ENCODE results near the gene KLK6. TPM values are rescaled to one million over a fixed set of nuclear protein-coding genes. Genes with fewer than 3 reads are reported as not detected.

The KLK6 gene
- total RNA-seq, 1 donor from 2014 or later: 10.3 TPM

GRCh38 chr19:50962245-50962644 is 7.1 kb downstream of the KLK6 start:
- Histone ChIP-seq H3K27ac (no peak overlapping the region), H3K27me3 (no peaks in the 10 kb centered on the region), H3K4me3 (no peak overlapping the region), H3K9me3 (no peaks in the 10 kb centered on the region), H3K36me3 (no peaks in the 10 kb centered on the region), H3K4me1 (no peaks in the 10 kb centered on the region)
- intact Hi-C loops (cut with DNase I): no loop called here
- no peak for TF ChIP-seq CTCF (IDR thresholded peaks at IDR 0.05)
- TF ChIP-seq POLR2AphosphoS5 (IDR thresholded peaks at IDR 0.05; ENCODE audit: insufficient read depth in 1 of 2, low read depth in 1 of 2): no peak
- no peak for TF ChIP-seq POLR2A (IDR thresholded peaks at IDR 0.05)
- DNase-seq (ENCODE audit: extremely low spot score in 2 of 2): no peak

GRCh38 chr19:50959731-50960500 is 9.5 kb downstream of the KLK6 start:
- no peak for DNase-seq (ENCODE audit: extremely low spot score in 2 of 2)
- H3K27me3 ChIP-seq: no peaks in the 10 kb centered on the region
- H3K4me1 ChIP-seq: no peaks in the 10 kb centered on the region
- TF ChIP-seq POLR2A (IDR thresholded peaks at IDR 0.05): no peak
- no peak for TF ChIP-seq CTCF (IDR thresholded peaks at IDR 0.05)
- TF ChIP-seq POLR2AphosphoS5 (IDR thresholded peaks at IDR 0.05; ENCODE audit: insufficient read depth in 1 of 2, low read depth in 1 of 2): no peak
- no peaks in the 10 kb centered on the region for H3K9me3 ChIP-seq
- no peaks in the 10 kb centered on the region for H3K36me3 ChIP-seq
- no peak overlapping the region for H3K27ac ChIP-seq
- no peak overlapping the region for H3K4me3 ChIP-seq
- intact Hi-C loops (cut with DNase I): no loop called here

- DNase-seq (ENCODE audit: extremely low spot score in 2 of 2): no peak
- H3K36me3 ChIP-seq: no peaks in the 10 kb centered on the region
- H3K9me3 ChIP-seq: no peaks in the 10 kb centered on the region
- no peaks in the 10 kb centered on the region for H3K4me1 ChIP-seq
- H3K4me3 ChIP-seq: no peak overlapping the region
- H3K27ac ChIP-seq: no peak overlapping the region
- no peaks in the 10 kb centered on the region for H3K27me3 ChIP-seq
- intact Hi-C loops (cut with DNase I): no loop called here
- no peak for TF ChIP-seq POLR2A (IDR thresholded peaks at IDR 0.05)
- no peak for TF ChIP-seq CTCF (IDR thresholded peaks at IDR 0.05)
- TF ChIP-seq POLR2AphosphoS5 (IDR thresholded peaks at IDR 0.05; ENCODE audit: insufficient read depth in 1 of 2, low read depth in 1 of 2): no peak
These were observed 11.8 kb downstream of the KLK6 start for GRCh38 chr19:50957587-50957986.

DNA sequence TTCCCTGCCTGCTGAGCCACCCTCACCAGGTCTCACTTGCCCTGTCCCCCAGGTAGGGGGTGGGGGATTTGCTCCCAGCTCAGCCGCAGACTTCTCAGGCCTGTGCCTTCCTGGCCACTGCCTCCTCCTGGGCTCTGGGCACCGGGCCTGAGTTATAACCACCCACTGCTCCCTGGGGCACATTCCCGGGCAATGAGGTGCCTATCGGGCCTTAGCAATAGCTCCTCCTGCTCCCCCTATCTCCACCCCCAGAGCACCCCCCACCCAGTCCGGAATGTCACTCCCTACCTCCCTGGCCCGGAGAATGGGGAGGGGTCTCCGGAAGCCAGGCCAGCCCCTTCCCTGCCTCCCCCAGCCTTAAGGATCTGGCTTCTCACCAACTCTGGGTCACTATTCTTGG is 16.5 kb downstream of the KLK6 start, which contains the start of gene KLK5:
Gene KLK5, minus strand, starts transcription at position 129 of the 400 bp plus-strand sequence. CDS start 381 bp downstream, outside the sequence.
- no peak within 1 kb of the TSS for H3K27ac ChIP-seq
- H3K4me3 ChIP-seq: no peak within 1 kb of the TSS
- no peak for DNase-seq (ENCODE audit: extremely low spot score in 2 of 2)
- intact Hi-C loops (cut with DNase I): no loop called here
- H3K27me3 ChIP-seq: no peaks in the 10 kb centered on the region
- H3K9me3 ChIP-seq: no peaks in the 10 kb centered on the region
- no peaks in the 10 kb centered on the region for H3K4me1 ChIP-seq
- TF ChIP-seq CTCF (IDR thresholded peaks at IDR 0.05) (no peak), POLR2AphosphoS5 (IDR thresholded peaks at IDR 0.05; ENCODE audit: insufficient read depth in 1 of 2, low read depth in 1 of 2) (no peak)
- no peaks in the 10 kb centered on the region for H3K36me3 ChIP-seq

DNA sequence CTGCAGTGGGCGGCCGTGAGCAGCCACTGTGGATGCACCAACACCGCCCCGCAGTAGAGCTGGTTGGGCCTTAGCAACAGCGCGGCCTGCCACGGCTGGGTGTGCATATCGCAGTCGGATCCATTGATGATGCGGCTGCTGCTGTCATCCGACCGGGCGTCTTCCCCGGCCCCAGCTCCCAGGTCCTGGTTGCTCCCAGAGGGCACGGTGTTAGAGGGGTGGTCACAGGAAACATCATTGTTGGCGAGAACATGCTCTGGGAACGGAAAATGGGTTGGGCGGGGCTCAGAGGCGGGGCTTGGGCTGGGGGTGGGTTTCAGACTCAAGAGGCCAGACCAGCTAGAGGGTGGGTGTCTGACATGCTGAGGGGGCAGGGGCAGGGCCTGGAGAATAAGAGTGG is 19.5 kb downstream of the KLK6 start:
- intact Hi-C loops (cut with DNase I): no loop called here
- DNase-seq (ENCODE audit: extremely low spot score in 2 of 2): no peak
- H3K27ac ChIP-seq: no peak overlapping the region
- H3K9me3 ChIP-seq: no peaks in the 10 kb centered on the region
- H3K4me3 ChIP-seq: no peak overlapping the region
- TF ChIP-seq POLR2A (IDR thresholded peaks at IDR 0.05) (no peak), CTCF (IDR thresholded peaks at IDR 0.05) (no peak), POLR2AphosphoS5 (IDR thresholded peaks at IDR 0.05; ENCODE audit: insufficient read depth in 1 of 2, low read depth in 1 of 2) (no peak)
- no peaks in the 10 kb centered on the region for H3K36me3 ChIP-seq
- H3K27me3 ChIP-seq: no peaks in the 10 kb centered on the region
- H3K4me1 ChIP-seq: no peaks in the 10 kb centered on the region
